HCT116 (cell line): Measurements from ENCODE around the gene DEFB110. TPM values are rescaled to one million over a fixed set of nuclear protein-coding genes. Genes with fewer than 3 reads are reported as not detected.

Experiments
- ATAC-seq: fragments of 200-7000 bp; cut with Tn5 transposase; 2 replicates; pipeline ENCODE4 v1.9.1; 2020; ENCODE audit warnings: mild to moderate bottlenecking, moderate library complexity
- BruUV-seq: library from RNA; stranded (reverse); fragments of 400-500 nt; replicated peaks from 2 replicates; lab custom pipeline; 2021; lab: Mats Ljungman, UMichigan
- CTCF ChIA-PET: fragments of 300-600 bp; sonication (Branson Sonifier 250); formaldehyde crosslinking; loops from one replicate; lab custom pipeline; 2021; ENCODE audit warnings: antibody characterized with exemption; lab: Charles Lee
- POLR2A ChIA-PET: fragments of 300-600, 350-600 bp; sonication (Branson Sonifier 250); formaldehyde crosslinking; loops from one replicate; lab custom pipeline; 2021; ENCODE audit warnings: antibody characterized with exemption; lab: Charles Lee
- RAD21 ChIA-PET, 2 experiments: fragments of 300-600 bp; sonication (Branson Sonifier 250); formaldehyde crosslinking; loops; one replicate each; lab custom pipeline; 2023; ENCODE audit warnings: low total read pairs in 2 of 2; ENCODE audit not compliant: uncharacterized antibody in 2 of 2, unreplicated experiment in 2 of 2, low non-redundant PET in 1 of 2; lab: Charles Lee
- DNase-seq: peaks from one replicate; pipeline ENCODE4 v3.0.0-alpha.2; 2010; ENCODE audit warnings: low read depth, low spot score
- H2AFZ ChIP-seq: fragments of 200-600 bp; shearing (Covaris generic), sonication (generic); 2 replicates; pipeline ENCODE4 v1.6.1; 2017; ENCODE audit warnings: low read depth, mixed run types, mixed read lengths, antibody characterized with exemption, low read length; ENCODE audit not compliant: poor library complexity, severe bottlenecking
- H3K27ac ChIP-seq: 2 replicates; pipeline ENCODE4 v1.5.1; 2012; ENCODE audit warnings: low read depth, low read length
- H3K27me3 ChIP-seq: fragments of 200-600 bp; sonication (generic); 2 replicates; pipeline ENCODE4 v1.6.1; 2016; ENCODE audit warnings: mixed run types, low read length, mixed read lengths; ENCODE audit not compliant: insufficient read depth
- H3K36me3 ChIP-seq, 2 experiments: fragments of 200-500 bp in 1 of 2; fragments of 200-600 bp in 1 of 2; sonication (Bioruptor generic) in 1 of 2; sonication (generic) in 1 of 2; 2 replicates each; pipeline versions ENCODE4 v1.5.1 to v1.6.1; 2014 to 2016; ENCODE audit warnings: low read length in 2 of 2, inconsistent platforms in 1 of 2, mixed read lengths in 1 of 2, mixed run types in 1 of 2; ENCODE audit not compliant: insufficient read depth in 2 of 2, control insufficient read depth in 1 of 2
- H3K4me1 ChIP-seq, 2 experiments: fragments of 200-600 bp in 1 of 2; sonication (generic) in 1 of 2; 2 replicates each; pipeline versions ENCODE4 v1.5.1 to v1.6.1; 2012 to 2017; ENCODE audit warnings: low read length in 2 of 2, inconsistent platforms in 1 of 2, mild to moderate bottlenecking in 1 of 2, mixed read lengths in 1 of 2, mixed run types in 1 of 2, moderate library complexity in 1 of 2; ENCODE audit not compliant: insufficient read depth in 2 of 2, control insufficient read depth in 1 of 2
- H3K4me2 ChIP-seq: fragments of 200-600 bp; sonication (generic); 2 replicates; pipeline ENCODE4 v1.6.1; 2017; ENCODE audit warnings: mixed run types, low read length, mixed read lengths
- H3K4me3 ChIP-seq, 2 experiments: fragments of 200-600 bp in 1 of 2; sonication (generic) in 1 of 2; replicated peaks in 1 of 2; 2 replicates each; pipeline ENCODE4 v1.5.1; 2011 to 2016; ENCODE audit warnings: low read length in 2 of 2, control low read depth in 1 of 2, low read depth in 1 of 2, mild to moderate bottlenecking in 1 of 2, mixed read lengths in 1 of 2, mixed run types in 1 of 2
- H3K79me2 ChIP-seq: fragments of 200-600 bp; sonication (generic); 2 replicates; pipeline ENCODE4 v1.6.1; 2017; ENCODE audit warnings: mild to moderate bottlenecking, mixed run types, low read length, moderate library complexity, mixed read lengths; ENCODE audit not compliant: insufficient read depth
- H3K9ac ChIP-seq: fragments of 200-600 bp; sonication (generic); 2 replicates; pipeline ENCODE4 v1.6.1; 2016; ENCODE audit warnings: low read length, mixed read lengths
- H3K9me2 ChIP-seq: fragments of 200-600 bp; sonication (generic), shearing (Covaris generic); 2 replicates; pipeline ENCODE4 v1.6.1; 2017; ENCODE audit warnings: mixed run types, mild to moderate bottlenecking, moderate library complexity; ENCODE audit not compliant: insufficient read depth
- H3K9me3 ChIP-seq, 2 experiments: fragments of 200-500 bp in 1 of 2; fragments of 200-600 bp in 1 of 2; sonication (Bioruptor generic) in 1 of 2; sonication (generic) in 1 of 2; 2 replicates each; pipeline ENCODE4 v1.6.1; 2014 to 2017; ENCODE audit warnings: low read length in 2 of 2, mixed read lengths in 2 of 2, inconsistent platforms in 1 of 2, low read depth in 1 of 2, mild to moderate bottlenecking in 1 of 2, mixed run types in 1 of 2, moderate library complexity in 1 of 2; ENCODE audit not compliant: control insufficient read depth in 1 of 2, insufficient read depth in 1 of 2
- H4K20me1 ChIP-seq: fragments of 200-600 bp; sonication (generic), shearing (Covaris generic); 2 replicates; pipeline ENCODE4 v1.6.1; 2017; ENCODE audit warnings: mixed run types, mild to moderate bottlenecking, moderate library complexity; ENCODE audit not compliant: insufficient read depth
- CBX3 ChIP-seq: IDR thresholded peaks from 2 replicates; pipeline ENCODE4 v1.6.1; 2012; ENCODE audit warnings: low read depth
- CEBPB ChIP-seq: IDR thresholded peaks from 2 replicates; pipeline ENCODE4 v1.6.1; 2012; ENCODE audit warnings: low read depth
- ELF1 ChIP-seq: IDR thresholded peaks from 2 replicates; pipeline ENCODE4 v1.6.1; 2012; ENCODE audit warnings: low read depth, borderline replicate concordance
- EZH2phosphoT487 ChIP-seq: fragments of 200-600 bp; IDR thresholded peaks from 2 replicates; pipeline ENCODE4 v1.6.1; 2018; ENCODE audit warnings: antibody characterized with exemption, borderline replicate concordance
- FOSL1 ChIP-seq: IDR thresholded peaks from 2 replicates; pipeline ENCODE4 v1.6.1; 2012; ENCODE audit warnings: low read depth
- JUND ChIP-seq: IDR thresholded peaks from 2 replicates; pipeline ENCODE4 v1.6.1; 2012
- POLR2A ChIP-seq: IDR thresholded peaks from 2 replicates; pipeline ENCODE4 v1.7.0; 2011; ENCODE audit warnings: borderline replicate concordance; ENCODE audit not compliant: insufficient read depth, insufficient read length; ENCODE audit errors: extremely low read depth
- SIN3A ChIP-seq: IDR thresholded peaks from 2 replicates; pipeline ENCODE4 v1.6.1; 2012; ENCODE audit warnings: low read depth
- YY1 ChIP-seq: IDR thresholded peaks from 2 replicates; pipeline ENCODE4 v1.6.1; 2011; ENCODE audit warnings: low read length, low read depth, moderate library complexity, mild to moderate bottlenecking; ENCODE audit not compliant: insufficient replicate concordance; ENCODE audit errors: extremely low read depth
- ZFX ChIP-seq: fragments of 450-650 bp; IDR thresholded peaks from 2 replicates; pipeline ENCODE4 v1.6.1; 2017
- ZNF274 ChIP-seq: fragments of 200-500 bp; sonication (Bioruptor generic); IDR thresholded peaks from 2 replicates; pipeline ENCODE4 v1.6.1; 2014; ENCODE audit warnings: mild to moderate bottlenecking, low read depth, low read length, inconsistent platforms
- intact Hi-C: fragments of 100-400 bp; cut with micrococcal nuclease; formaldehyde crosslinking; loops from 2 replicates; pipeline ENCODE4 v1.10.0; 2022
- total RNA-seq: library from RNA; stranded (reverse); gene quantifications from one replicate; pipeline ENCODE4 v1.2.1, GENCODE V29; 2021; ENCODE audit not compliant: unreplicated experiment
- TF ChIP-seq, protein P1 (sequence below): IDR thresholded peaks from 2 replicates; pipeline ENCODE4 v1.6.1; 2012; ENCODE audit warnings: low read depth
- TF ChIP-seq, protein P2 (sequence below): IDR thresholded peaks from 2 replicates; pipeline ENCODE4 v1.6.1; 2012
- TF ChIP-seq, protein P3 (sequence below): IDR thresholded peaks from 2 replicates; pipeline ENCODE4 v1.6.1; 2011; ENCODE audit warnings: mild to moderate bottlenecking, low read length, moderate library complexity; ENCODE audit not compliant: insufficient replicate concordance; ENCODE audit errors: extremely low read depth
- TF ChIP-seq, protein P4 (sequence below), 3 experiments: fragments of 200-600 bp in 1 of 3; sonication (generic) in 1 of 3; IDR thresholded peaks in 2 of 3; conservative IDR thresholded peaks in 1 of 3; 2 replicates each; pipeline ENCODE4 v1.5.1; 2012 to 2017; ENCODE audit warnings: low read depth in 2 of 3, low read length in 2 of 3, antibody characterized with exemption in 1 of 3, borderline replicate concordance in 1 of 3, control low read depth in 1 of 3, mild to moderate bottlenecking in 1 of 3, mixed read lengths in 1 of 3, mixed run types in 1 of 3, moderate library complexity in 1 of 3; ENCODE audit not compliant: insufficient read depth in 1 of 3

DEFB110 gene
- total RNA-seq, 1 experiment from 2014 or later, result not detected

DNA sequence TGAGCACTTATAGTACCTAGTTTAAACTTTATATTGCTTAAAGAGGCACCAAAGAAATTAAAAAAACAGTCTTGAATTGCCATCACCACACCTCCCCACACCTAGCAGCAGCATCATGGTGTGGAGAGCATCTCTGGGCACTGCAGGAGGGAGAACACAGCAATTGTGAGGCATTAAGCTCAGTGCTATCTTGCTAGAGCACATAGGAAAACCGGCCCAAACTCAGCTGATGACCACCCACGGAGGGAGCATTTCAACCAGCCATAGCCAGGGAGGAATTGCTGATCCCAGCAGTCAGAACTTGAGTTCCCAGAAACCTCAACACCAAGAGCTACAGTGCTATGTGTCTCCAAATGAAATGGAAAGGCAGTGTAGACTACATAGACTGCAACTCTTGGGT lies 32.9 kb downstream of the DEFB110 start:
- Histone ChIP-seq H3K36me3 (no peaks in the 10 kb centered on the region), H3K4me2 (no peak overlapping the region), H3K9me3 (no peaks in the 10 kb centered on the region), H4K20me1 (no peaks in the 10 kb centered on the region), H3K9me2 (no peaks in the 10 kb centered on the region), H3K4me1 (no peaks in the 10 kb centered on the region), H3K9ac (no peak overlapping the region), H3K27me3 (no peaks in the 10 kb centered on the region), H3K27ac (no peak overlapping the region), H2AFZ (no peak overlapping the region), H3K4me3 (no peak overlapping the region), H3K79me2 (no peaks in the 10 kb centered on the region)
- ChIA-PET CTCF (no interaction called here), POLR2A (no interaction called here), RAD21 (no interaction called here)
- ATAC-seq, result no peak
- no peak for DNase-seq
- TF ChIP-seq ZFX, result no peak
- no peak for TF ChIP-seq YY1
- TF ChIP-seq JUND, result no peak
- TF ChIP-seq, protein P1, sequence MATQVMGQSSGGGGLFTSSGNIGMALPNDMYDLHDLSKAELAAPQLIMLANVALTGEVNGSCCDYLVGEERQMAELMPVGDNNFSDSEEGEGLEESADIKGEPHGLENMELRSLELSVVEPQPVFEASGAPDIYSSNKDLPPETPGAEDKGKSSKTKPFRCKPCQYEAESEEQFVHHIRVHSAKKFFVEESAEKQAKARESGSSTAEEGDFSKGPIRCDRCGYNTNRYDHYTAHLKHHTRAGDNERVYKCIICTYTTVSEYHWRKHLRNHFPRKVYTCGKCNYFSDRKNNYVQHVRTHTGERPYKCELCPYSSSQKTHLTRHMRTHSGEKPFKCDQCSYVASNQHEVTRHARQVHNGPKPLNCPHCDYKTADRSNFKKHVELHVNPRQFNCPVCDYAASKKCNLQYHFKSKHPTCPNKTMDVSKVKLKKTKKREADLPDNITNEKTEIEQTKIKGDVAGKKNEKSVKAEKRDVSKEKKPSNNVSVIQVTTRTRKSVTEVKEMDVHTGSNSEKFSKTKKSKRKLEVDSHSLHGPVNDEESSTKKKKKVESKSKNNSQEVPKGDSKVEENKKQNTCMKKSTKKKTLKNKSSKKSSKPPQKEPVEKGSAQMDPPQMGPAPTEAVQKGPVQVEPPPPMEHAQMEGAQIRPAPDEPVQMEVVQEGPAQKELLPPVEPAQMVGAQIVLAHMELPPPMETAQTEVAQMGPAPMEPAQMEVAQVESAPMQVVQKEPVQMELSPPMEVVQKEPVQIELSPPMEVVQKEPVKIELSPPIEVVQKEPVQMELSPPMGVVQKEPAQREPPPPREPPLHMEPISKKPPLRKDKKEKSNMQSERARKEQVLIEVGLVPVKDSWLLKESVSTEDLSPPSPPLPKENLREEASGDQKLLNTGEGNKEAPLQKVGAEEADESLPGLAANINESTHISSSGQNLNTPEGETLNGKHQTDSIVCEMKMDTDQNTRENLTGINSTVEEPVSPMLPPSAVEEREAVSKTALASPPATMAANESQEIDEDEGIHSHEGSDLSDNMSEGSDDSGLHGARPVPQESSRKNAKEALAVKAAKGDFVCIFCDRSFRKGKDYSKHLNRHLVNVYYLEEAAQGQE, result no peak
- TF ChIP-seq, protein P2, sequence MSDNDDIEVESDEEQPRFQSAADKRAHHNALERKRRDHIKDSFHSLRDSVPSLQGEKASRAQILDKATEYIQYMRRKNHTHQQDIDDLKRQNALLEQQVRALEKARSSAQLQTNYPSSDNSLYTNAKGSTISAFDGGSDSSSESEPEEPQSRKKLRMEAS, result no peak
- no peak for TF ChIP-seq POLR2A
- TF ChIP-seq ZNF274, result no peak
- no peak for TF ChIP-seq FOSL1
- TF ChIP-seq, protein P3, sequence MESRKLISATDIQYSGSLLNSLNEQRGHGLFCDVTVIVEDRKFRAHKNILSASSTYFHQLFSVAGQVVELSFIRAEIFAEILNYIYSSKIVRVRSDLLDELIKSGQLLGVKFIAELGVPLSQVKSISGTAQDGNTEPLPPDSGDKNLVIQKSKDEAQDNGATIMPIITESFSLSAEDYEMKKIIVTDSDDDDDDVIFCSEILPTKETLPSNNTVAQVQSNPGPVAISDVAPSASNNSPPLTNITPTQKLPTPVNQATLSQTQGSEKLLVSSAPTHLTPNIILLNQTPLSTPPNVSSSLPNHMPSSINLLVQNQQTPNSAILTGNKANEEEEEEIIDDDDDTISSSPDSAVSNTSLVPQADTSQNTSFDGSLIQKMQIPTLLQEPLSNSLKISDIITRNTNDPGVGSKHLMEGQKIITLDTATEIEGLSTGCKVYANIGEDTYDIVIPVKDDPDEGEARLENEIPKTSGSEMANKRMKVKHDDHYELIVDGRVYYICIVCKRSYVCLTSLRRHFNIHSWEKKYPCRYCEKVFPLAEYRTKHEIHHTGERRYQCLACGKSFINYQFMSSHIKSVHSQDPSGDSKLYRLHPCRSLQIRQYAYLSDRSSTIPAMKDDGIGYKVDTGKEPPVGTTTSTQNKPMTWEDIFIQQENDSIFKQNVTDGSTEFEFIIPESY, result no peak
- TF ChIP-seq ELF1, result no peak
- TF ChIP-seq SIN3A, result no peak
- no peak for TF ChIP-seq CEBPB
- no peak for TF ChIP-seq CBX3
- TF ChIP-seq, protein P4, sequence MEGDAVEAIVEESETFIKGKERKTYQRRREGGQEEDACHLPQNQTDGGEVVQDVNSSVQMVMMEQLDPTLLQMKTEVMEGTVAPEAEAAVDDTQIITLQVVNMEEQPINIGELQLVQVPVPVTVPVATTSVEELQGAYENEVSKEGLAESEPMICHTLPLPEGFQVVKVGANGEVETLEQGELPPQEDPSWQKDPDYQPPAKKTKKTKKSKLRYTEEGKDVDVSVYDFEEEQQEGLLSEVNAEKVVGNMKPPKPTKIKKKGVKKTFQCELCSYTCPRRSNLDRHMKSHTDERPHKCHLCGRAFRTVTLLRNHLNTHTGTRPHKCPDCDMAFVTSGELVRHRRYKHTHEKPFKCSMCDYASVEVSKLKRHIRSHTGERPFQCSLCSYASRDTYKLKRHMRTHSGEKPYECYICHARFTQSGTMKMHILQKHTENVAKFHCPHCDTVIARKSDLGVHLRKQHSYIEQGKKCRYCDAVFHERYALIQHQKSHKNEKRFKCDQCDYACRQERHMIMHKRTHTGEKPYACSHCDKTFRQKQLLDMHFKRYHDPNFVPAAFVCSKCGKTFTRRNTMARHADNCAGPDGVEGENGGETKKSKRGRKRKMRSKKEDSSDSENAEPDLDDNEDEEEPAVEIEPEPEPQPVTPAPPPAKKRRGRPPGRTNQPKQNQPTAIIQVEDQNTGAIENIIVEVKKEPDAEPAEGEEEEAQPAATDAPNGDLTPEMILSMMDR (IDR thresholded peaks at IDR 0.05 in 2 of 3, conservative IDR thresholded peaks at IDR 0.05 in 1 of 3; ENCODE audit: borderline replicate concordance in 1 of 3, insufficient read depth in 1 of 3, low read depth in 2 of 3, low read length in 2 of 3), result no peak
- no peak for TF ChIP-seq EZH2phosphoT487
- BruUV-seq, result no TSS peak
- intact Hi-C loops, result no loop called here
